ENCODE data around the gene KRT82.
"Not testable (repeated sequence)": the region's sequence is repeated elsewhere in the genome, so short reads cannot be mapped to it uniquely, and the experiment has no call there.

KRT82 gene

DNA sequence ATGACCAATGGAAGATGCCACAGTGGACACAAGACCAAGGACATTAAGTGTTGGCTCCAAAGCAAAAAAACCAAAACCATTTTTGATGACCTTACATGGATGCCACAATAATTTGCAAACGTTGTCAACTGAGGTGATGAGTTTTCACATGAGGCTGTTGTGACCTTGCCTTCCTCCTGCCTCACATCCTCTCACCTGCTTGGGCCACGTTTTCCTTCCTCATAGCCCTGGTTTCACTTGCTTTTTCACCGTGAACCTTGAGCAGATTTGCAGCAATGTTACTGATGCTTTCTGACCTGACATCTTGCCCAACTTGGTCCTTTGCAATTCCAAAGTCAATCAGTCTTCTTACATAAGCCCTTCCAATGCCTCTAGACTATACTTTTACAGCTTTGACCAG lies 42.1 kb upstream of the KRT82 start:
- Histone ChIP-seq H3K36me3 (replicated peaks; ENCODE audit: low read depth, low read length) (no peaks in the 10 kb centered on the region), H3K4me3 (ENCODE audit: low read length) (no peak overlapping the region), H3K79me2 (ENCODE audit: low read length) (no peaks in the 10 kb centered on the region), H3K9ac (ENCODE audit: low read length) (no peak overlapping the region), H2AFZ (ENCODE audit: low read depth, low read length) (no peak overlapping the region), H3K27me3 (ENCODE audit: low read depth, low read length) (peaks cover 15% of the 10 kb centered on the region), H3K4me1 (ENCODE audit: low read length) (peaks cover 9% of the 10 kb centered on the region), H4K20me1 (ENCODE audit: insufficient read depth, low read length) (no peaks in the 10 kb centered on the region), H3K27ac (ENCODE audit: low read length) (no peak overlapping the region), H3K9me3 (ENCODE audit: insufficient read depth, low read length) (no peaks in the 10 kb centered on the region), H3K4me2 (ENCODE audit: low read length) (peak overlapping the region; percentile 38)
- no peak for TF ChIP-seq EZH2phosphoT487 (IDR thresholded peaks at IDR 0.05; ENCODE audit: low read depth)
- TF ChIP-seq, protein P1, sequence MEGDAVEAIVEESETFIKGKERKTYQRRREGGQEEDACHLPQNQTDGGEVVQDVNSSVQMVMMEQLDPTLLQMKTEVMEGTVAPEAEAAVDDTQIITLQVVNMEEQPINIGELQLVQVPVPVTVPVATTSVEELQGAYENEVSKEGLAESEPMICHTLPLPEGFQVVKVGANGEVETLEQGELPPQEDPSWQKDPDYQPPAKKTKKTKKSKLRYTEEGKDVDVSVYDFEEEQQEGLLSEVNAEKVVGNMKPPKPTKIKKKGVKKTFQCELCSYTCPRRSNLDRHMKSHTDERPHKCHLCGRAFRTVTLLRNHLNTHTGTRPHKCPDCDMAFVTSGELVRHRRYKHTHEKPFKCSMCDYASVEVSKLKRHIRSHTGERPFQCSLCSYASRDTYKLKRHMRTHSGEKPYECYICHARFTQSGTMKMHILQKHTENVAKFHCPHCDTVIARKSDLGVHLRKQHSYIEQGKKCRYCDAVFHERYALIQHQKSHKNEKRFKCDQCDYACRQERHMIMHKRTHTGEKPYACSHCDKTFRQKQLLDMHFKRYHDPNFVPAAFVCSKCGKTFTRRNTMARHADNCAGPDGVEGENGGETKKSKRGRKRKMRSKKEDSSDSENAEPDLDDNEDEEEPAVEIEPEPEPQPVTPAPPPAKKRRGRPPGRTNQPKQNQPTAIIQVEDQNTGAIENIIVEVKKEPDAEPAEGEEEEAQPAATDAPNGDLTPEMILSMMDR (IDR thresholded peaks at IDR 0.05; ENCODE audit: low read depth, low read length), result no peak

DNA sequence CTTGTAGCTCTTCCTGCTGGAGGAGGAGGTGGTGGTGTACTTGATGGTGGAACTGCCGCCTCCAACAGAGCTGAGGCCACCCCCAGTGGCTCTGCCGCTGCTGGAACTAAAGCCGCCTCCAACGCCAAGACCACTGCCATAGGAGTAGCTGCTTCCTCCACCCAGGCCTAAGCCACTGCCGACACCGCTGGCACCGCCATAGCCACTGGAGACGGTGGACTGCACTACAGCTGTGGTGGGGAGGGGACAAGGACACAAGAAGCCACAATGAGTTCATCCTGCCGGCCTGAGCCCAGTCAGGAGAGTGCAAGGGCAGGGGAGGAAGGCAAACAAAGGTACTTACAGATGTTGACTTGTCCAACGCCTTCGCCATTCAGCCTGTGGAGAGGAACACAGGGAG lies 41.1 kb upstream of the KRT82 start:
- not testable (repeated sequence) for H3K36me3 ChIP-seq (replicated peaks; ENCODE audit: low read depth, low read length); H2AFZ ChIP-seq (ENCODE audit: low read depth, low read length); H3K79me2 ChIP-seq (ENCODE audit: low read length); H3K4me1 ChIP-seq (ENCODE audit: low read length); H3K27ac ChIP-seq (ENCODE audit: low read length); H3K4me3 ChIP-seq (ENCODE audit: low read length); H3K9ac ChIP-seq (ENCODE audit: low read length); H3K9me3 ChIP-seq (ENCODE audit: insufficient read depth, low read length); H4K20me1 ChIP-seq (ENCODE audit: insufficient read depth, low read length); H3K4me2 ChIP-seq (ENCODE audit: low read length)
- peaks cover 25% of the 10 kb centered on the region for H3K27me3 ChIP-seq (ENCODE audit: low read depth, low read length)

DNA sequence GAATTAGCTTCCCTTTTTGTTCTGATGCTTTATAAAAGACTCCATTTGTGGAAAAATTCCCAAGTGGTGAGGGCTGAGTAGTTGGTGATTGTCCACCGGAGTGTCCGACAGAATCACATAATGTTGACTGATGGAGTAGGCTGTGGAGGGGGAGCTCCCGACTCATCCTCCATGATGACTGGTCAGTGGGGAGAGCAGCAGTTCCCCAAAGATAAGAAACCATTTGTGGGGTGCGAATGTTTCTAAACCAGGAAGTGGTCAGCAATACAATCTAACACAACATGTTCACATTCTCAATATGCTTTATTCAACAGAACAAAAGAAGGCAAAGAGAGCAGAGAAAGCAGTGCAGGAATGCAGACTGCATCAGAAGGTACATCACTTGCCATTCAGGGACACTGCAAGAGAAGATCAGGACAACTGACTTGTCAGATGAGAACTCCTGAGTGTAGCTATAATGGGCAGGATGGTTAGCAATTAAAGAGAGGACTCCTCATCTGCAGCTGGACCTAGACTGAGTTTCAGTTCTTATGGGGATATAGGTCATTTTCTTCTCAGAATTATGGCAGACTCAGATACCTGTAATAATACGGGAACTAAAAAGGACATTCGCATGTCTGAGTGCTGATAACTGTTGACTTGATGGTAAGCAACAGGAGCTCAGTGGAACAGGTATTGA lies 40.4 kb upstream of the KRT82 start:
- H3K4me3 ChIP-seq (ENCODE audit: low read length), result no peak overlapping the region

DNA sequence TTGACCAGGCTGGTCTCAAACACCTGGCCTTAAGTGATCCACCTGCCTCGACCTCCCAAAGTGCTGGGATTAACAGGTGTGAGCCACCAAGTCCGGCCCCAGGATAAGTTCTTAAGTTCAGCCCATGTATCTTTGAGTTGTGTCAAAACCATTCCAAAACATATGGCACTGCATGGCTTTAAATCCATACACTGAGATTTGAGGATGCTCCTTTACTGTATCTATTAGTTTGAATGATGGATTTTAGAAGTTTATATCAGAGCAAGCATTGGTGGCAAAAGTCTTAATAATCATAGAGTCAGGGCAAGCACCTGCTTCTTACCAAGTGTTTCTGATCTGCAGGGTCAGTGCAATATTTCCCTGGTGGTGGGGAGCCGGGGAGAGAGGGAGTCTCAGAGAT lies 39.7 kb upstream of the KRT82 start:
- H3K9me3 ChIP-seq (ENCODE audit: insufficient read depth, low read length), result no peaks in the 10 kb centered on the region
- no peaks in the 10 kb centered on the region for H3K36me3 ChIP-seq (replicated peaks; ENCODE audit: low read depth, low read length)
- H4K20me1 ChIP-seq (ENCODE audit: insufficient read depth, low read length), result no peaks in the 10 kb centered on the region
- TF ChIP-seq, protein P1 (IDR thresholded peaks at IDR 0.05; ENCODE audit: low read depth, low read length), result no peak
- no peak for TF ChIP-seq EZH2phosphoT487 (IDR thresholded peaks at IDR 0.05; ENCODE audit: low read depth)
- H3K27me3 ChIP-seq (ENCODE audit: low read depth, low read length), result peaks cover 33% of the 10 kb centered on the region
- no peak overlapping the region for H3K4me3 ChIP-seq (ENCODE audit: low read length)
- H2AFZ ChIP-seq (ENCODE audit: low read depth, low read length), result no peak overlapping the region
- H3K4me1 ChIP-seq (ENCODE audit: low read length), result peaks cover 17% of the 10 kb centered on the region
- no peaks in the 10 kb centered on the region for H3K79me2 ChIP-seq (ENCODE audit: low read length)
- no peak overlapping the region for H3K27ac ChIP-seq (ENCODE audit: low read length)
- no peak overlapping the region for H3K4me2 ChIP-seq (ENCODE audit: low read length)
- no peak overlapping the region for H3K9ac ChIP-seq (ENCODE audit: low read length)

More for the DNA sequence above, 40.4 kb upstream of the KRT82 start:
- Histone ChIP-seq H3K27ac (ENCODE audit: low read length) (no peak overlapping the region), H3K36me3 (replicated peaks; ENCODE audit: low read depth, low read length) (no peaks in the 10 kb centered on the region), H3K79me2 (ENCODE audit: low read length) (no peaks in the 10 kb centered on the region), H2AFZ (ENCODE audit: low read depth, low read length) (no peak overlapping the region), H4K20me1 (ENCODE audit: insufficient read depth, low read length) (no peaks in the 10 kb centered on the region), H3K9me3 (ENCODE audit: insufficient read depth, low read length) (no peaks in the 10 kb centered on the region), H3K4me2 (ENCODE audit: low read length) (no peak overlapping the region), H3K9ac (ENCODE audit: low read length) (no peak overlapping the region), H3K4me1 (ENCODE audit: low read length) (peaks cover 10% of the 10 kb centered on the region), H3K27me3 (ENCODE audit: low read depth, low read length) (peaks cover 32% of the 10 kb centered on the region)
- TF ChIP-seq, protein P1 (IDR thresholded peaks at IDR 0.05; ENCODE audit: low read depth, low read length), result no peak
- TF ChIP-seq EZH2phosphoT487 (IDR thresholded peaks at IDR 0.05; ENCODE audit: low read depth), result no peak

All from OCI-LY3 (cell line).